Measurements from ENCODE around the gene DTYMK.

DNA sequence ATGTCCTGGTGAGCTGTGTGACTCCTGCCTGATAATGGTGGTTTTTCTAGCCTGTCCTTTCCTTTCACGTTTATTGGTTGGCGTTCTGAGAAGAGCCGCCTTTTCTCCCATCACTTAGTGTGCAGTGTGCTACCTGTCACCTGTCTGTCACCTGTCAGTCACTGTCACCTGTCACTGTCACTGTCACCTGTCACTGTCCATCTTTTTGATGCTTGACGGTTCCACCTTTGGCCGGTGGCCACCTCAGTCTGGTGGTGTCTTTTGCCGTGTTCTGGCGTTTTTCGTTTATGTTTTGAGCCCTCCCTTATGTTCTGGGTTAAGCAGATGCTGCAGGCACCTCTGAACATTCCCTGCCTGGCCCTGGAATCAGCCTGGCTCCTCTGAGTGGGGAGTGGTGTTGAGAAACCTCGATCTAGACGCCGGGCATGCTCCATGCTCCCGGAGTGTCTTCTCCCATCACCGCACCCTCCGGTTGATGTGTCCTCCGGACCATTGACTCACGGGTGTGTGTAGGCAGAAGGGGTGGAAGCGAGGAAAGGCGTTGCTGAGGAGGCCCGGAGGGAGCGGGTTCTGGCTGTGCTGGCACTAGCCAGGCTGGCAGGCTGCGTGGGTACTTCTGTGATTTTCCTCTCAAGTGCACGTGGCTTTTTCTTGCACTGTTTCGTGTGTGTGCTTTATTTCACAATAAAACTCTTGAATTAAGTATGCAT lies 20.7 kb downstream of the DTYMK start:
- TF ChIP-seq, protein P1, sequence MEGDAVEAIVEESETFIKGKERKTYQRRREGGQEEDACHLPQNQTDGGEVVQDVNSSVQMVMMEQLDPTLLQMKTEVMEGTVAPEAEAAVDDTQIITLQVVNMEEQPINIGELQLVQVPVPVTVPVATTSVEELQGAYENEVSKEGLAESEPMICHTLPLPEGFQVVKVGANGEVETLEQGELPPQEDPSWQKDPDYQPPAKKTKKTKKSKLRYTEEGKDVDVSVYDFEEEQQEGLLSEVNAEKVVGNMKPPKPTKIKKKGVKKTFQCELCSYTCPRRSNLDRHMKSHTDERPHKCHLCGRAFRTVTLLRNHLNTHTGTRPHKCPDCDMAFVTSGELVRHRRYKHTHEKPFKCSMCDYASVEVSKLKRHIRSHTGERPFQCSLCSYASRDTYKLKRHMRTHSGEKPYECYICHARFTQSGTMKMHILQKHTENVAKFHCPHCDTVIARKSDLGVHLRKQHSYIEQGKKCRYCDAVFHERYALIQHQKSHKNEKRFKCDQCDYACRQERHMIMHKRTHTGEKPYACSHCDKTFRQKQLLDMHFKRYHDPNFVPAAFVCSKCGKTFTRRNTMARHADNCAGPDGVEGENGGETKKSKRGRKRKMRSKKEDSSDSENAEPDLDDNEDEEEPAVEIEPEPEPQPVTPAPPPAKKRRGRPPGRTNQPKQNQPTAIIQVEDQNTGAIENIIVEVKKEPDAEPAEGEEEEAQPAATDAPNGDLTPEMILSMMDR (IDR thresholded peaks at IDR 0.05; ENCODE audit: control extremely low read depth in 1 of 3, insufficient read depth in 1 of 3, low read depth in 1 of 3, low read length in 3 of 3): no peak
- no peak for TF ChIP-seq POLR2AphosphoS5 (IDR thresholded peaks at IDR 0.05; ENCODE audit: low read depth, low read length)
- no peak for TF ChIP-seq SP2 (IDR thresholded peaks at IDR 0.05; ENCODE audit: low read length)
- no peak for TF ChIP-seq KDM1A (IDR thresholded peaks at IDR 0.05; ENCODE audit: borderline replicate concordance, low read length)
- no peak for TF ChIP-seq CEBPB (IDR thresholded peaks at IDR 0.05; ENCODE audit: low read depth, low read length)
- no peak for TF ChIP-seq EZH2 (IDR thresholded peaks at IDR 0.05; ENCODE audit: low read depth, low read length, severe bottlenecking)
- no peak for TF ChIP-seq EP300 (IDR thresholded peaks at IDR 0.05; ENCODE audit: borderline replicate concordance in 1 of 2, low read depth in 2 of 2, low read length in 2 of 2)
- TF ChIP-seq FOSL1 (IDR thresholded peaks at IDR 0.05; ENCODE audit: insufficient read depth, low read depth, low read length): no peak
- no peak for TF ChIP-seq POLR2A (IDR thresholded peaks at IDR 0.05; ENCODE audit: control extremely low read depth in 1 of 2, low read depth in 2 of 2, low read length in 2 of 2)
- TF ChIP-seq CREB1 (IDR thresholded peaks at IDR 0.05): no peak
